PC-9 (cell line): ENCODE measurements around the gene RPP40. TPM values are rescaled to one million over a fixed set of nuclear protein-coding genes. Genes with fewer than 3 reads are reported as not detected.
A peak's percentile ranks its signal among the peaks of the same experiment; 100 is the strongest.
"Not testable (repeated sequence)": the region's sequence is repeated elsewhere in the genome, so short reads cannot be mapped to it uniquely, and the experiment has no call there.

ENCODE experiments used
- BruUV-seq: library from RNA; stranded (reverse); fragments of 400-500 nt; replicated peaks from 2 replicates; lab custom pipeline; 2021; lab: Mats Ljungman, UMichigan
- CTCF ChIA-PET: fragments of 300-600 bp; sonication (Branson Sonifier 250); formaldehyde crosslinking; loops from one replicate; lab custom pipeline; 2022; ENCODE audit warnings: antibody characterized with exemption; lab: Charles Lee
- POLR2A ChIA-PET: fragments of 300-600 bp; sonication (Branson Sonifier 250); formaldehyde crosslinking; loops from one replicate; lab custom pipeline; 2022; ENCODE audit warnings: antibody characterized with exemption; ENCODE audit not compliant: unreplicated experiment; lab: Charles Lee
- DNase-seq, 2 experiments: peaks; one replicate each; pipeline versions ENCODE4 v3.0.0 to v3.0.0-alpha.2; 2015 to 2022; ENCODE audit warnings: mixed read lengths in 1 of 2
- H2AFZ ChIP-seq: fragments of 200-600 bp; sonication (generic); 2 replicates; pipeline ENCODE4 v1.8.1; 2017; ENCODE audit warnings: antibody characterized with exemption
- H3F3A ChIP-seq: fragments of 200-600 bp; sonication (generic); 2 replicates; pipeline ENCODE4 v1.8.1; 2017; ENCODE audit warnings: antibody characterized with exemption, mild to moderate bottlenecking, low read depth; ENCODE audit not compliant: insufficient read depth
- H3K27ac ChIP-seq: fragments of 200-600 bp; sonication (generic); 2 replicates; pipeline ENCODE4 v1.6.1; 2016; ENCODE audit warnings: mixed run types
- H3K27me3 ChIP-seq: fragments of 200-600 bp; sonication (generic); 2 replicates; pipeline ENCODE4 v1.6.1; 2016; ENCODE audit warnings: low read depth, mixed run types; ENCODE audit not compliant: insufficient read depth
- H3K36me3 ChIP-seq: fragments of 200-600 bp; sonication (generic); 2 replicates; pipeline ENCODE4 v1.6.1; 2016; ENCODE audit warnings: low read depth, mixed run types
- H3K4me1 ChIP-seq: fragments of 200-600 bp; sonication (generic); replicated peaks from 2 replicates; pipeline ENCODE4 v1.6.1; 2016; ENCODE audit warnings: mixed run types; ENCODE audit not compliant: insufficient read depth
- H3K4me2 ChIP-seq: fragments of 200-600 bp; sonication (generic); 2 replicates; pipeline ENCODE4 v1.6.1; 2017; ENCODE audit warnings: mixed run types
- H3K4me3 ChIP-seq: fragments of 200-600 bp; sonication (generic); 2 replicates; pipeline ENCODE4 v1.6.1; 2016; ENCODE audit warnings: mixed run types
- H3K79me2 ChIP-seq: fragments of 200-600 bp; sonication (generic); 2 replicates; pipeline ENCODE4 v1.6.1; 2017; ENCODE audit warnings: low read depth, mixed run types
- H3K9me2 ChIP-seq: fragments of 200-600 bp; sonication (generic); 2 replicates; pipeline ENCODE4 v1.8.1; 2017; ENCODE audit warnings: mild to moderate bottlenecking; ENCODE audit not compliant: insufficient read depth
- H3K9me3 ChIP-seq: fragments of 200-600 bp; sonication (generic); 2 replicates; pipeline ENCODE4 v1.8.1; 2016; ENCODE audit warnings: low read depth; ENCODE audit not compliant: insufficient read depth
- H4K20me1 ChIP-seq: fragments of 200-600 bp; sonication (generic); 2 replicates; pipeline ENCODE4 v1.8.1; 2017; ENCODE audit not compliant: insufficient read depth
- EZH2 ChIP-seq: fragments of 200-600 bp; sonication (generic); IDR thresholded peaks from 2 replicates; pipeline ENCODE4 v1.8.0; 2017; ENCODE audit warnings: antibody characterized with exemption, low read depth
- intact Hi-C: fragments of 100-400 bp; cut with micrococcal nuclease; formaldehyde crosslinking; loops from one replicate; pipeline ENCODE4 v1.10.0; 2022; ENCODE audit not compliant: unreplicated experiment
- total RNA-seq: library from RNA; stranded (reverse); gene quantifications from 2 replicates; pipeline ENCODE4 v1.2.3, GENCODE V29; 2021
- TF ChIP-seq, protein P1 (sequence below): fragments of 200-600 bp; sonication (generic); conservative IDR thresholded peaks from 2 replicates; pipeline ENCODE4 v1.6.1; 2017; ENCODE audit warnings: mixed run types, antibody characterized with exemption, mild to moderate bottlenecking, moderate library complexity

Gene RPP40
- total RNA-seq, 1 experiment from 2014 or later: 21.0 TPM

DNA sequence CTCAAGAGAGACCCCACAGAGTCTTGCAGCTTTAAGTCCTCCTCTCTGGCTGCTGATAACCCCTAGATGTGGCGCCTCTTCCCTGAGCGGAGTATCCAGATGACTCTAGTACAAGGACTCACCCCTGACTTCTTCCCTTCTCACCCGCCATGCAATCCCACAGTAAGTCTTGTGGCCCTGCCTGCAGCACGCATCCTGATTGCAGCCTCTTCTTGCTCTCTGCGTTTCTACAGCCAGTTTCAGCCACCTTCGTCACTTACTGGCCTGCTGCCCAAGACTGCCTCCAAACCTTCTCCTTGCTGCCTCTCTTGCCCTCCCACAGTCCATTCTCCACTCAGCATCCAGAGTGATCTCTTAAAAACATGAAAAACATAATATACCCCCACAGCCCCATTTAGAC is 2.4 kb upstream of the RPP40 start:
- DNase-seq: no peak
- CTCF ChIA-PET: no interaction called here
- Histone ChIP-seq H3K9me3 (no peaks in the 10 kb centered on the region), H3F3A (no peaks in the 10 kb centered on the region), H3K9me2 (no peaks in the 10 kb centered on the region), H3K4me1 (no peaks in the 10 kb centered on the region), H3K27me3 (no peaks in the 10 kb centered on the region), H3K79me2 (no peaks in the 10 kb centered on the region), H3K4me3 (no peak overlapping the region), H2AFZ (no peak overlapping the region), H3K36me3 (no peaks in the 10 kb centered on the region), H3K27ac (no peak overlapping the region), H3K4me2 (no peak overlapping the region), H4K20me1 (no peaks in the 10 kb centered on the region)
- POLR2A ChIA-PET: interaction anchor here (0.6 to 0.7 kb wide), 2 partner anchors 116 to 226 kb away, joined by 4 to 5 read pairs; no protein-coding TSS in a partner anchor
- no TSS peak for BruUV-seq
- TF ChIP-seq, protein P1, sequence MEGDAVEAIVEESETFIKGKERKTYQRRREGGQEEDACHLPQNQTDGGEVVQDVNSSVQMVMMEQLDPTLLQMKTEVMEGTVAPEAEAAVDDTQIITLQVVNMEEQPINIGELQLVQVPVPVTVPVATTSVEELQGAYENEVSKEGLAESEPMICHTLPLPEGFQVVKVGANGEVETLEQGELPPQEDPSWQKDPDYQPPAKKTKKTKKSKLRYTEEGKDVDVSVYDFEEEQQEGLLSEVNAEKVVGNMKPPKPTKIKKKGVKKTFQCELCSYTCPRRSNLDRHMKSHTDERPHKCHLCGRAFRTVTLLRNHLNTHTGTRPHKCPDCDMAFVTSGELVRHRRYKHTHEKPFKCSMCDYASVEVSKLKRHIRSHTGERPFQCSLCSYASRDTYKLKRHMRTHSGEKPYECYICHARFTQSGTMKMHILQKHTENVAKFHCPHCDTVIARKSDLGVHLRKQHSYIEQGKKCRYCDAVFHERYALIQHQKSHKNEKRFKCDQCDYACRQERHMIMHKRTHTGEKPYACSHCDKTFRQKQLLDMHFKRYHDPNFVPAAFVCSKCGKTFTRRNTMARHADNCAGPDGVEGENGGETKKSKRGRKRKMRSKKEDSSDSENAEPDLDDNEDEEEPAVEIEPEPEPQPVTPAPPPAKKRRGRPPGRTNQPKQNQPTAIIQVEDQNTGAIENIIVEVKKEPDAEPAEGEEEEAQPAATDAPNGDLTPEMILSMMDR: no peak
- TF ChIP-seq EZH2: no peak
- intact Hi-C loops: no loop called here

DNA sequence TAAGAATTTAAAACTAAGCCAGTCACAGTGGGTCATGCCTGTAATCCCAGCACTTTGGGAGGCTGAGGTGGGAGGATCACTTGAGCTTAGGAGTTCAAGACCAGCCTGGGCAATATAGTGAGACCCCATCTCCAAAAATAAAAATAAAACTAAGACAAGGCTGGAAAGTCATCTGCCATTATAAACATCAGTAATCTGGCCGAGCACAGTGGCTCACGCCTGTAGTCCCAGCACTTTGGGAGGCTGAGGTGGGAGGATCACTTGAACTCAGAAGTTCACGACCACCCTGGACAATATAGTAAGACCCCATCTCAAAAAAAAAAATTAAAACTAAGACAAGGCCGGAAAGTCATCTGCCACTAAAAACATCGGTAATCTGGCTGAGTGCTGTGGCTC is 1.2 kb upstream of the RPP40 start:
- H2AFZ ChIP-seq, H3F3A ChIP-seq, H3K79me2 ChIP-seq, H3K9me3 ChIP-seq, H3K27ac ChIP-seq, H3K36me3 ChIP-seq, H3K27me3 ChIP-seq, H4K20me1 ChIP-seq, CTCF ChIA-PET, H3K4me2 ChIP-seq, DNase-seq, POLR2A ChIA-PET, H3K9me2 ChIP-seq, H3K4me1 ChIP-seq, BruUV-seq, H3K4me3 ChIP-seq: not testable (repeated sequence)
- intact Hi-C loops: loop anchor here (2.0 kb wide), 1 partner anchor 78 kb away; no protein-coding TSS in a partner anchor

DNA sequence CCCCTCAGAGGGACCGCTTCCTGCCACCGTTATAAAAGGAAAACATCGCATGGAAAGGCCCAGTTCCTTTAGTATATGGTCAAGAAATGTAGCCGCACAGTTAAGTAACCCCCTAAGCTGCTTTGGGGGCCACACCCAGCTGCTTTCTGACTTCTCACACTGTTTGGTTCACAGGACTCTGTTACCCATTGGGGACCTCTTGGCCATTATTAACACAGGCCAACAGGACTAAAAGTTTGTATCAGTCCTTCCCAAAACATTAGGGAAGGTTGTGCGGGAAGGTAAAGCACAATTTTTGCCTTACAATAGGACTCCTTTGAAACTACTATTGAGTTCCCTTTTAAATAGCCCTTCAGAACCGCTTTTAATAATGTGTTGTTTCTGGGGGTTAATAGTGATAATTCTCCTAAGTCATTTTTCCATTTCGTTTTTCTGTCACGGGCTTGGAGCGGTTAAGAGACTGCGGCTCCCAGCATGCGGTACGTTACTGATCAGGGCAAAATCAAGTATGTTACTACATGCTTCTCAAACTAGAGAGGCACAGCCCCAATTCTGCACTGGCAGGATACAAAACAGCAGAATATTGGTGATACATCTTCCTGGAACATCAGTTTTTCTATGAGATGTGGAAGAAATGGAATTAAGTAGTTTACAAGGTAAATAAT is 668 bp upstream of the RPP40 start:
- no TSS peak for BruUV-seq
- no peak for TF ChIP-seq EZH2
- DNase-seq: no peak
- H3K4me3 ChIP-seq: peak overlapping the region; percentile 71
- H3K79me2 ChIP-seq: no peaks in the 10 kb centered on the region
- POLR2A ChIA-PET: interaction anchor here (0.6 kb wide), 1 partner anchor 1753 kb away, joined by 3 read pairs; no protein-coding TSS in a partner anchor
- no peaks in the 10 kb centered on the region for H3K9me3 ChIP-seq
- intact Hi-C loops: loop anchor here (2.0 kb wide), 1 partner anchor 78 kb away; no protein-coding TSS in a partner anchor
- peak overlapping the region; percentile 90 for H3K4me2 ChIP-seq
- CTCF ChIA-PET: interaction anchor here (0.6 to 0.7 kb wide), 2 partner anchors 22 to 161 kb away, joined by 6 to 7 read pairs; no protein-coding TSS in a partner anchor
- no peaks in the 10 kb centered on the region for H3F3A ChIP-seq
- no peaks in the 10 kb centered on the region for H4K20me1 ChIP-seq
- H3K4me1 ChIP-seq: no peaks in the 10 kb centered on the region
- H3K36me3 ChIP-seq: no peaks in the 10 kb centered on the region
- H3K27ac ChIP-seq: no peak overlapping the region
- peak overlapping the region; percentile 84 for H2AFZ ChIP-seq
- H3K9me2 ChIP-seq: no peaks in the 10 kb centered on the region
- H3K27me3 ChIP-seq: no peaks in the 10 kb centered on the region

DNA sequence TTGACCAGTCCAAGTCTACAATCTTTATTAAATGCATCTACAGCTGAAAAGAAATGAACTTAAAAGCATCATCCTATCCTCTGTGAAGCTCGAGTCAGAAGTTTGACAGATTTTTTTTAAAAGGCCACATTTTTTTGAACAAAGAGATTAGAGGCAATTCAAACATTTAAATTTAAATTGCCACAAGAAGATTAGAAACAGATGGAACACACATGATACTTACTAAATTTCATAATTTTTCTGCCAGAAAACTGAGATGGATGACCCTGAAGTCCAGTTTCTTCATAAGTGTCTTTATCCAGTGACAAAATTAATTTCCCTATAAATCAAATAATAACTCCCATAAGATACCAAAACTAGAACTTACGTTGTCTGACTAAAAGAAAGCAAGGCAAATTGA is 4.3 kb downstream of the RPP40 start:
- Histone ChIP-seq H4K20me1 (no peaks in the 10 kb centered on the region), H3K9me2 (no peaks in the 10 kb centered on the region), H3K27me3 (no peaks in the 10 kb centered on the region), H3K4me2 (no peak overlapping the region), H3K4me3 (no peak overlapping the region), H3K4me1 (no peaks in the 10 kb centered on the region), H2AFZ (no peak overlapping the region), H3F3A (no peaks in the 10 kb centered on the region), H3K79me2 (no peaks in the 10 kb centered on the region), H3K36me3 (no peaks in the 10 kb centered on the region), H3K9me3 (no peaks in the 10 kb centered on the region), H3K27ac (no peak overlapping the region)
- ChIA-PET CTCF (interaction anchor here (0.6 kb wide), 1 partner anchor 847 kb away, joined by 4 read pairs; no protein-coding TSS in a partner anchor), POLR2A (no interaction called here)
- TF ChIP-seq, protein P1: no peak
- no peak for TF ChIP-seq EZH2
- no TSS peak for BruUV-seq
- intact Hi-C loops: no loop called here
- DNase-seq: no peak
